HG03045 (cell line): ENCODE data around the gene ZNF112.

Source experiments
- ATAC-seq: cut with Tn5 transposase; IDR thresholded peaks from one replicate; pipeline ENCODE4 v1.9.1; 2021; ENCODE audit warnings: mild to moderate bottlenecking, moderate library complexity; ENCODE audit not compliant: unreplicated experiment

Gene ZNF112

GRCh38 chr19:44284968-44285367, 71.5 kb downstream of the ZNF112 start:
- no peak for ATAC-seq

- no peak for ATAC-seq
Measured at GRCh38 chr19:44282846-44283245, 73.6 kb downstream of the ZNF112 start.

GRCh38 chr19:44280916-44281315, 75.6 kb downstream of the ZNF112 start:
- no peak for ATAC-seq

- no peak for ATAC-seq
Measured at GRCh38 chr19:44278181-44278690, 78.2 kb downstream of the ZNF112 start.

GRCh38 chr19:44277331-44277730, 79.1 kb downstream of the ZNF112 start:
- ATAC-seq: no peak
